T-helper 1 cell treated with Interleukin-12 subunit alpha and Interleukin-12 subunit beta and Interleukin-4 antibody, amounts not matched to agents 30 ng/mL and 1 ng/mL, for 36 hours (primary cell): ENCODE measurements around the gene DAZAP1. TPM values are rescaled to one million over a fixed set of nuclear protein-coding genes. Genes with fewer than 3 reads are reported as not detected.
"Not testable (repeated sequence)": the region's sequence is repeated elsewhere in the genome, so short reads cannot be mapped to it uniquely, and the experiment has no call there.

Source experiments
- intact Hi-C: fragments of 100-400 bp; cut with micrococcal nuclease; formaldehyde crosslinking; loops from one replicate; pipeline ENCODE4 v1.15.1; 2024
- total RNA-seq: library from RNA; stranded (reverse); gene quantifications from 2 replicates; pipeline ENCODE4 v1.2.3, GENCODE V29; 2022

Gene DAZAP1
- total RNA-seq, 1 donor from 2014 or later, result 211 TPM

DNA sequence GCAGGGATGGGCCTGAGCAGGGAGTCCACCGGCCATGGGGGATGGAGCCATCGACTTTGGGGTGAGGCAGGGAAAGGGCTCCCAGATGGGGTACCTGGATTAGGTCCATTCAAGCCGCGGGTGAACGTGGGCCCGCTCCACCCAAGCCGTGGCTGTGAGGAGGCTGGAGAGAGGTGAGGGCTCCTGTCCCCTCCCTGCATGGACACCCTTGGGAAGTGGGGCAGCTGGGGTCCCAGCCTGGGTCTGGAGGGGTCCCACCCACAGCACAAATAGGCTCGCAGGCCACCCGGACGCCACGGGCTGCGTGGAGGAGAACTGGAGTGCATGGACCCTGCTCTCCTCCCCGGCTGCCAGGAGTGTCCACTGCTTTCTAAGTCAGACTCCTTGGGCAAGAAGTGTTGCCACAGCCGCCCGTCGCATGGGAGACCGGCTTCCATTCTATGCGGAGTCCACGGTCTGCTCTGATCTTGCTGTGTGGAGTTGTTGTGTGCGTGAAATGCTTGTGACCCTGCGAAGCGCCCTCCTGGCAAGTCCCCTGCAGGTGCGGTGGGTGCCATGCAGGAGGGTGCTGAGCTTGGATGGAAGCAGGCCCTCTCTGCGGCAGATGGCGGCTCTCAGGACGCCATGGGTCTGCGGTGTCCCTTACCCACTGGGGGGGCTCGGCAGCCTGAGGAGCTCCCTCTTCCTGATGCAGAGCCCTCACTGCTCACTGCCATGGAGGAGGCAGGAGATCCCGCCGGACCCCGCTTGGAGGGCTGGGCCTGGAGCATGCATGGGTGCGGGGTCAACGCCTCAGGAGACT lies 2.0 kb downstream of the DAZAP1 start:
- intact Hi-C loops, result no loop called here

DNA sequence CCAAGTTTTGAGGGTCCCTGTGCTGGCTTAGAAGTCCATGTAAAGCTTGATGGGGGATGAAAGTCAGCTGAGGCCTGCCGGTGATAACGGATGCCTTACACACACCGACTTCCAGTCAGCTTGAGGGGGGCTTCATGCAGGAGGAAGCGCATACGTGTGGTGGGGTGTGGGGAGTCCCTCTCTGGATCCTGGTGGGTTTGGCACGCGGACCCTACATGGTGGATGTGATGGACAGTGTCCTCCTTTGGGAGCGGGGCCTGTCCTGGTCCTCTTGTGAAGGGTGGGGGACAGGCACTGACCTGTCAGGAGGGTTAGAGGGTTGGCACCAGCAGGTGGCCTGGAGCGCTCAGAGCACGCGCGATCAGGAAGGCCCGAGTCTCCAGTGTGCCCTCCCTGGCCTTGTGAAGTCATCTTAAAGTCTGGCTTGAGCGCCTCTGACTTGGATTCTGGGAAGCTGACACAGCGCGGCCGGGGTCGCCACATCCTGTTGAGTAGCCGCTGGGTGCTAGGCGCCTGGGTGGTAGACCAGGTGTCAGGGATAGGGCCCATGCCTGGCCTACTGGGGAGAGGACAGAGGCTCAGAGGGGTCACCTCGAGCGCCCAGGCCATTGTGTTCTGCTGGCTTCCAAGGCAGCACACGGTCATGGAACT lies 2.9 kb downstream of the DAZAP1 start:
- intact Hi-C loops, result no loop called here

DNA sequence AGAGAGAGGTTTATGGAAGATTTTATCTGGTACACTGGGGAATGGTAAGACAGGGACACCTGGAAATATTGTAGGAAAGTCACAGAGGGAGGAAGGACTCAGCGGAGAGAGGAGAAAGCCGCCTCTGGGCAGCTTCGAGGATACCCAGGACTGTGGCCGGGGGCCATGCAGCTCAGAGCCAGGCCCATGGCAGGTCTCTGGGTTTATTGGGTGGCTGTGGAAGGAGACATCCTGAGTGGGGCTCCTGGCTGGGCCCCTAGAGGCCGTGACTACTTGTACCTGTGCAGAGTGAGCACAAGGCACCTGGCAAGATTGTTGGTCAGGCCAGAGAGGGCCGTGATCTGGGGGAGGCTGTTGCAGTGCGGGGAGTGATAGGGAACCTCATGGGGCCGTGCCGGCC lies 3.4 kb downstream of the DAZAP1 start:
- intact Hi-C loops, result no loop called here

DNA sequence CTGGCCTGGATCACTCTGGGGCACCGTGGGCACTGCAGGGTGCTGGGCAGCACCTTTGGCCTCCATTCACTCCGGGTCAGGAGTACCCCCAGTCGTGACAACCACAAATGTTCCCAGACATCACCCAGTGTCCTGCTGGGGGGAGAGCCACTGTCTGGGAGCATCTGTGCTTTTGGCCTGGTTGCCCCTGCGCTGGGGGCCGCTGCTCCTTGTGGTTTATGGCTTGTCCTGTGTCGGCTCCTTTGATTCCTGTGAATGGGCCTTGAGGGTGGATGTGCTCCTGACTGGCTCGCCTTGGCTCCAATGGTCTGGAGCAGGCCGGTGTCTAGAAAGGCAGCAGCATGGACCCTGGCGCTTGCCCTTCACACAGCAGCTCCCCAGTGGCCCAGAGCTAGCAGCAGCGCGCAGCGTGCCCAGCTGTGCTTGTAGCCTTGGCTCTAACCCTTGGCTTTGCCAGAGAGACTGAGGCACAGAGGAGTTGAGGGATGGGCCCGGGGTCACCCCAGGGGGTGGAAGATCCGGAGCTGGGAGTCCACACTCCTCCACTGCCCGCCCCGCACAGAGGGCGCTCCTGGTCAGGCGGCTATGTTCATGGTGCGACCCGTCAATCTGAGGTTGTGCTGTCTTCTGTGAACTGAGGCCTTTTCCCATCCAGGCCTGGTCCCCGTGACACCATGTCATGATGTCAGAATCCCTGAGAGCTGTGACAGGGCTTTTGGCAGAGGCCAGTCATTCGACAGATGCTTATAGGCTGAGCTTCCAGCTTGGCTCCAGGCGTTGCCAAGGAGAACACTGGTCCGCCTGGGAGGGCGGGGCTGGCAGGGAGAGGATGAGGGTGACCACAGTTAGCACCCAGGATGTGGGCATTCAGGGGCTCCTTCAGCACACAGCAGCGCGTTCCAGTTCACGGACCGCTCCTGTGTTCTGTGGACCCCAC lies 4.1 kb downstream of the DAZAP1 start:
- intact Hi-C loops, result no loop called here

DNA sequence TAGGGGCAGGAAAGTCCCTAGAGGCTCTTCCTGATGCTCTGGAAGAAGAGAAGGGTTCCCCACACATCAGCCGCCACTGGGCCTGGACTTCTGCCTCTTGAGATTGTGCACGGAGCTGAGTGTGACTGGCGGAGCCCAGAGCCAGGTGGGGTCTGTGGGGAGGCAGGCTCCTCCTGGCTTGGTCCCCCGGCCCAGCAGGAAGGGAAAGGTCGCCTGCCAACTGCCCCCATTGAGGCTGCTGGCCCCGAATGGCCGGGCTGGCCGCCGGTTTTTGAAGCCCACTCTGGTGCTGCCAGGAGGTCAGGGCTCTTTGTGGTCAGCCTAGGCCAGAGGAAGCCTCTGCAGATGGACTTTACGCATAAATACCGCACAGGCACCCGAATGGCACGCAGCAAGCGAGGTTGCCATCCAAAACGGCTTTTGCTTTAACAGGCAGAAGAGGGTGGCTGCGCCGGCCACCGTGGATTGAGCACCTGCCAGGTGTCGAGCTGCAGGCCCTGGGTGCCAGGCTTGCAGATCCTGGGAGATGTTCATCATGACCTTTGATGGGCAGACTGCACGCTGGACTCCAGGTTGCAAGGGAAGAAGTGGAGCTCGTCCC lies 5.0 kb downstream of the DAZAP1 start:
- intact Hi-C loops, result no loop called here

DNA sequence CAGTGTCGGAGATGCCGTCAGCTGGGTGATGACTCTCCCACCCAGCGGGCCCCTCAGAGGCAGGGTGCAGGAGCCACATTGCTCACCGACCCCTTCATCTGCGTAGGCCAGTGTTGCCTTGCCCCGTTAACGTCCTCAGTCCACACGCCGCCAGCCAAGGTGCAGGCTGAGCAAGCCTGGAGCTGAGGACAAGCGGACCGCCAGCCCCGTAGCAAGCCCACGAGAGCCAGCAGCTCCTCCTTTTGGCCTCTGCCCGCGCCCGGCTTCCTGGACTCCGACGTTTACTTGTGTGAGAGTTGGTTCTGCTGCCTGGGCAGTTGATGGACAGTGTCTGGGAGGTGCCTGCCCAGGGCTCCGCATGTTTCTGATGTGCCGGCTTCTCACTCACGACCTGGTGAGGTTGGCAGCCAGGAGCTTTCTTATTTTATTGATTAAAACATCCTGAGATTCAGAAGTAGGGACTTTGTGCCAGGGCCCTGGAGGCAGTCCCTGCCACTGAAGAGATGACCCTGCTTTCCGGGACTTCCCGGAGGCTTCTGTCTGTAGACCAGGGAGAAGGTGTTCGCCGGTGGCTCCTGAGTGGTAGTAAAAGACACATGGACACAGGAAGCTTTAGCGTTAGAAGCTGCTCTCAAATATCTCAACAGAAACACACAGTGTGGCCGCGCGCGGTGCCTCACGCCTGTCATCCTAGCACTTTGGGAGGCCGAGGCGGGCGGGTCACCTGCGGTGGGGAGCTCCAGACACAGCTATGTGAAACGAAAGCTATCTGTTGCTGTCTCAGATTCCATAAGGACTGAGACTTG lies 5.8 kb downstream of the DAZAP1 start:
- intact Hi-C loops, result no loop called here

DNA sequence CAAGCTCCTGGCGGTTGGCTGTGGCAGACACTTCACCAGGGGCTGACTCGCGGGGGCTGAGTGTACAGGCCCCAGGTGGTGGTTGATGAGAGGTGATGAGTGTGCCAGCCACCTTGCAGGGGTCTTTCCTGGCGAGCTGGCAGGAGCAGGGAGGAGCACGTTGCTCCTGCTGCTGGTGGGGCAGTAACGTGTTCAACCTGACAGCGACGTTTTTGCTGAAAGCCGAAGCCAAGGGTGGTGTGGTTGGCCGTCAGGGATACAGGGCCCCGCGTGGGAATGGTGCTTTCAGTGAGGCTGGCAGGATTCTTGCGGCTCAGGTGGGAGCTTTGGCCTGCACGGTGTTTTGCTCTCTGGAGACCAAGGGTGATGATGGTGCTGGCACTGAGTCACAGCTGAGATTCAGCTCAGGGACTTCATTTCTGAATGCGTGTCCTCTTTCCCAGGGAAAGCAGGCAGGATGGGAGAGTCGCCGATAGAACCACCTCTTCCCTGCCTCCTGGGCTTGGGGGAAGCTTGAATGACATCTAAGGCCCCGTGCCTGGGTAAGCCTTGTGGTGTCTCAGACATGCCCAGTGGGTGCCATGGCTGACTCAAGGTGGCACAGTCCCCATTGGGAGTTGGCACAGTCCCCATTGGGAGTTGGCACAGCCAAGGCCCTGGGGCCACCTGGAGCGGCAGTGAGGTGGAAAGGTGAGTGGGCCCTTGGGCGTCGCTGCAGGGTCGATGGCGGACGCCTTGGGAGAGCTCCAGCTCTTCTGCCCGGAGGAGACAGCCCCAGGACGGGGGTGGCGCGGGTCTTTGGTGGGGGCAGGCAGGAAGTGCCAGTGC lies 8.8 kb downstream of the DAZAP1 start:
- intact Hi-C loops, result no loop called here

DNA sequence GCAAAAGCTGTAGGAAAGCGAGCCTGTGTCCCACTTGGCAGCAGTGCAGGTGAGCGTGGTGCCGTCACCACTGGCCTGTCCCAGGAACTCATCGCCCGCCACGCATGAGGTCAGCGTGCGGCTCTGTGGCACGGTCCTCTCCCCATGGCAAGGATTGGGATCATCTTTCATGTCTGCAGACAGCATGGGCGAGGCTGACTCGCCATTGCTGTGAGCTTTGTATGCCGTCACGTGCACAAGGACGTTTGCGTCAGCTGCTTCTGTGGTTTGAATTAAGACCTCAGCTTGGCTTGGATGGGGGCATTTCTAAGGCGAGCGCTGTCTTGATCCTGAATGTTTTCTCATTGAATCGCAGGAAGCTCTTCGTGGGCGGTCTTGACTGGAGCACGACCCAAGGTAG lies 9.8 kb downstream of the DAZAP1 start:
- intact Hi-C loops, result no loop called here

DNA sequence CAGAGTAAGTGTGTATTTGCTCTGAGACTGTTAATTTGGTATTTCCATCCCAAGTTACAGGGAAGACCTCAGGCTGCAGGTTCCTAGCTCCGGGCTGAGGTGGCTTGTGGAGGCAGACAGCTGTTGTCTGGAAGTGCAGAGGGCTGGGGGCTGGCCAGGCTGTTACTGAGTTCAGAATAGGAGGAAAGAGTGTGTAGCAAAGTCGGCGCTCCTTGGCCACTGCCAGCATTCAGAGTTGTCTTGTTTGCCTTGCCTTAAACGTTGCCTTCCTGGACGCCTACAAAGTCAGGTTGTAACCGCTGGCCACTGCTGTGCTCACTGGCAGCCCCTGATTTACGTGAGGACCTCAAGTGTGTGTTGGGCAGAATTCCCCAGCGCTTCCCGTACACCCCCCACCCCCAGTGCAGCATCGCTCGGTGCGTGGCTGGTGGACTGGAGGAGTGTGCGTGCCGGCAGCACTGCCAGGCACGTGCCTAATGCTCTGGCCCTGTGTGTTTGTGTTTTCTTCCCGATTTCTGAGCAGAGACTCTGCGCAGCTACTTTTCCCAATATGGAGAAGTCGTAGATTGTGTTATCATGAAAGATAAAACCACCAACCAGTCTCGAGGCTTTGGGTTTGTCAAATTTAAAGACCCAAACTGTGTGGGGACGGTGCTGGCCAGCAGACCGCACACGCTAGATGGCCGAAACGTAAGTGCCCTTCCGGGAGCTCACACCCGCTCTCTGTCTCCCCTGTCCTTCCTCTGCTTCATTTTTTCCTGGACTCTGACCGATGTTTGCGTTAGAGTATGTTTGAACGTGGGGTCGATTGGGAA lies 10.5 kb downstream of the DAZAP1 start:
- intact Hi-C loops, result no loop called here

DNA sequence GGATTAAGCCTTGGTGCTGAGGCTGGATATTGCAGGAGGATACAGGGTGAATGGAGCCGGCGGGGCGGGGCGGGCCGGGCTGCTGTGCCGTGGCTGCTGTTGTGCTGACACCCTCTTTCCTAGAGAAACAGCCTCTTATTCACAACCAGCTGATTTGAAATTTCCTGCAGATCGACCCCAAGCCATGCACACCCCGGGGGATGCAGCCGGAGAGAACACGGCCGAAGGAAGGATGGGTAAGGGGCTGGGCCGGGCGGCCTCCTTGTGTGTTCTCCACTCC lies 11.1 kb downstream of the DAZAP1 start:
- intact Hi-C loops, result no loop called here

DNA sequence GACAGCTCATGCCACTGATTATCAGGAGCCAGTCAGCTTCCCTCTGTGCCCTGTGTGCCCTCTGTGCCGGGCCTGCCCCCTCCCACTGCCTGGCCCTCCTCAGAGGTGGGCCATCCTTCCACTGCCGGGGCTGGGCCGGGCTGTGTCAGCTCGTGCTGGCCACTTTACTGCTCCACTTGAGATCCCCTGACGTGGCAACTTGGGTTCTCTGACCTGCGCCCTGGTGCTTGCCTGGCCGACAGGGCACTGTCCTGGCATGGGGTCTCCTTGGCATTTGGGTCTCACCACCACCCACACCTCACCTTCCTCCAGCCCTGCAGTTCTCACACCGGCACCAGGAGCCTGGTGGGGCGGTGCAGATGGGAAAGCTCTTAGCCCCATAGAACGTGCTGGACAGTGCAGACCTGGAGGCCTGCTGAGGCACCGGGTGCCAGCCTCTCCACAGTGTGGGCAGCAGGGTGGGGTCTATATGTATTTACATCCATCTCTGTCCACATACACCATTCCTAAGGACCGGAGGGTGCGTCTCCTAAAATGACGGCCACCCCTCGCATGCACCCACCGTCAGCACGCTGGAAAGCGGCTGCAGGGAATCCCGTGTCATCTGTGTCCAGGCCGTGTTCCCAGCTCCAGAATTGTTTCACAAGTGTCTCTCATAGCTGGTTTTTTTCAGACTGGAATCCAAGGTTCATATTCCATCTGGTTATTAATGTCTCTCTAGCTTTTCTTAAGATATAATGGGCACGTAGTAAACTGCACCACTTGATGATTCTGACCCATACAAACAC lies 11.8 kb downstream of the DAZAP1 start:
- intact Hi-C loops, result no loop called here

DNA sequence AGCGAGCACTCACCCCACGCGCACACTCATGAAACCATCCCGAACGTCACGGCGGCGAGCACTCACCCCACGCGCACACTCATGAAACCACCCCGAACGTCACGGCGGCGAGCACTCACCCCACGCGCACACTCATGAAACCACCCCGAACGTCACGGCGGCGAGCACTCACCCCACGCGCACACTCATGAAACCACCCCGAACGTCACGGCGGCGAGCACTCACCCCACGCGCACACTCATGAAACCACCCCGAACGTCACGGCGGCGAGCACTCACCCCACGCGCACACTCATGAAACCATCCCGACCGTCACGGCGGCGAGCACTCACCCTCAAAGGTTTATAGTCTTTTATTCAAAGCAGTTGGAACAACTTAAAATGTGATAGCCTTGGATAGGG lies 12.7 kb downstream of the DAZAP1 start:
- intact Hi-C loops, result not testable (repeated sequence)

DNA sequence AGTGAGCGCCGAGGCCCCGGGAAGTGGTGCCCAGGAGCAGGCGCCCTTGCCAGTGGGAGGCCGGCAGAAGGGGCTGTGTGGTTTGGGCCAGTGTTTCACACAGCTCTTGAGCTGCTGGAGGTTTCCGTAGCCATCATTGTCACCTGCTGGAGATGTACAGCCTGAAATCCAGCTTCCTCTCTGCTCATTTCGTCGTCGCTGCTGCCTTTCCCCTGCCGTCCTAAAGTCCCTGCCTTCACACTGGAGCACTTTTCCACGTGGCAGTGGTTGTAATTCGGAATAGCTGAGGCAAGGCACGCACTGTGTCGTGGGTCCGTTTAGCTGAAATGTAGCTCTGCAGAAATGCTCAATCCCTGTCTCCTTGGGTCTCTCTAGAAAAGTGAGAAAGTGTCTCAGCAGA lies 13.2 kb downstream of the DAZAP1 start:
- intact Hi-C loops, result no loop called here

DNA sequence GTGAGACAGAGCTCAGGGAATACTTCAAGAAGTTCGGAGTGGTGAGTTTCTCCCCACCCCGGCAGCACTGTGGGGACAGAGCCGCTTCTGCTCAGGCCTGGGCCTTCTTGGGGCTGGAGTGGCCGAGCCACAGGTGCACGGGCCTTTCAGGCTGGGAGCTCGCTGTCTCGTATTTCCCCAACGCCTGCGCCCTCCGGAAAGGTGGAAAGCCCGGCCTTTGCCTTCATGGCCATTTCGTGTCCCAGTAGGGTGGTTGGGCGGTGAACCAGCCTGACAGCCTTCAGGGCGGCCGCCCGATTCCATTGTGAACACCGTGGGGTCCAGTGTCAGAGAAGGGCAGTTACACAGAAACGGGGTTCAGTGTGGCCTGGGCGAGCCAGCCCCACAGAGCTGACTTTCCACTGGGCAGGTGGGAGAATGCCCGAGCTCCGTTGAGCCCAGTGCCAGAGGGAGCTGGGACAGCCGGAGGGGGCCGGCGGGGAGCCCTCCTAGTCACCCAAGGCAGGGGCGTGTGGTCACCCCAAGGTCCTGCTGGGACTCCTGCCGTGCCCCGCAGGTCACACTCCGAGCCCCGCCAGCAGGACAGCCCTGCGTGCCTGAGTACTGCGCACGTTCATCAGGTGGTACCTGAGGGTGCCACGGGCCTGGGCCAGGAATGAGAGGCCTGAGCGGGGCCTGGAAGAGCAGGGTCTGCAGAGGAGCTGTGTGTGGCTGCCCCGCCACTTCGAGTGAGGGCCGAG lies 14.0 kb downstream of the DAZAP1 start:
- intact Hi-C loops, result no loop called here

DNA sequence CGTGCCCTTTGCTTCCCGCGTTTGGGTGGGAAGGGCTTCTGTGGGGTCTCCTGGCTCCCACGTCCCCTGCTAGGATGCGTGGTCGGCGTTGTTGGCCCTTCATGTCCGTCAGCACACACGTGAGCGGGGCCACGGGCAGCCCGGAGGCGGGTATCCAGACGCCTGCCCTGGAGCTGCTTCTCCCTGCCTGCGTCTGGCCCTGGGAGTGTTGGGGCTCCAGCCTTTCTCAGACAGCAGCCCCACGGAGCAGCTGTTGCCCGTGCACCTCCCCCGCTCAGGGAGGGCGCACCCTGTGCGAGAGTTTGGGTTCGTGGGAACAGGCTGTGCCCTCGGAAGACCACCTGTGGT lies 14.5 kb downstream of the DAZAP1 start:
- intact Hi-C loops, result no loop called here

DNA sequence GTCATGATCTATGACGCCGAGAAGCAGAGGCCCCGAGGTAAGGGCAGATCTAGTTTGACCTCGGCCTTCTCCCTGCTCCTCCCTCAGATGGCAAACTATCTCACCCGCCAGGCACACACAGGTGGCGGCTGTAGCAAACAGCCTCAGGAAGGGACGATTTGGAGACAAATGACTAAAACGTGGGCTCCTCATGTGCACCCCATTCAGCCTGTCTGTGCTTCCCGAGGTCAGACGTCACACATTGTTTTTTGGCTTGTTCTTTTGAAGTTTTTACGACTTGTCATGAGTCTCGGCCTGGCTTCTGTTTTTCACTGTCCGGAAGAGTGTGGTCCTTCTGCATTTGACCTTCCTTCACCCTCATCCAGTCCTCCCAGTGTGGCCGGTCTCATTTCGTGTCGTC lies 15.0 kb downstream of the DAZAP1 start:
- intact Hi-C loops, result no loop called here

DNA sequence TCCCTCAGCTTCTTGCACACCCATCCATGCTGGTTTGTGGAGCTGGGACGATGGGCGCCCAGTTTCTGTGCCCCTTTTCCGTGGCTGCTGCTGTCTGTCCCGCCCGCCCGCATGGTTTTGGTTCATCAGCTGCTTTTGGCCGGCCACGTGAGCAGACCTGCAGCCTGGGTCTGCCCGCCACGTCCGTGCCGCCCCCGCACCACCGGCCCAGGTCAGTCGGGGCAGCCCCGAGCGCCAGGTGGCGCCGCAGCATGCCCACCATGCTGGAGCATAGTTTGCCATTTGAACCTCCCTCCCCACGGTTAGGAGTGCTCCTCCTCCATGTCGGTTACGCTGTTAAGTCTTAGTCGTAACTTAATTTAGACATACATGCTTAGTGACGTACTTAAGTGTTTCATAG lies 15.6 kb downstream of the DAZAP1 start:
- intact Hi-C loops, result no loop called here
